Mesendoderm (in vitro differentiated cells): ENCODE measurements around the gene PLPPR3.

Experiments used
- DNase-seq: peaks from one replicate; pipeline ENCODE4 v3.0.0; 2013
- H2AK5ac ChIP-seq: 2 replicates; pipeline ENCODE4 v1.6.1; 2013; ENCODE audit warnings: low read length, inconsistent platforms
- H2BK120ac ChIP-seq: 2 replicates; pipeline ENCODE4 v1.6.1; 2013; ENCODE audit warnings: low read depth, mild to moderate bottlenecking, low read length, moderate library complexity, mixed read lengths
- H2BK15ac ChIP-seq: replicated peaks from 2 replicates; pipeline ENCODE4 v1.6.1; 2013; ENCODE audit warnings: low read depth, mild to moderate bottlenecking, moderate library complexity
- H2BK5ac ChIP-seq: 2 replicates; pipeline ENCODE4 v1.6.1; 2013; ENCODE audit warnings: low read length, inconsistent platforms
- H3K18ac ChIP-seq: 2 replicates; pipeline ENCODE4 v1.6.1; 2013; ENCODE audit warnings: mild to moderate bottlenecking, low read length, mixed read lengths
- H3K23ac ChIP-seq: one replicate; pipeline ENCODE4 v1.6.1; 2013; ENCODE audit warnings: low read length
- H3K27ac ChIP-seq: 2 replicates; pipeline ENCODE4 v1.5.1; 2013; ENCODE audit warnings: low read depth, mild to moderate bottlenecking, inconsistent platforms, low read length, moderate library complexity
- H3K27me3 ChIP-seq: 2 replicates; pipeline ENCODE4 v1.6.1; 2013; ENCODE audit warnings: low read length, control low read depth, mild to moderate bottlenecking, inconsistent platforms; ENCODE audit not compliant: insufficient read depth, poor library complexity
- H3K36me3 ChIP-seq: 2 replicates; pipeline ENCODE4 v1.6.1; 2013; ENCODE audit warnings: low read length, inconsistent platforms; ENCODE audit not compliant: control insufficient read depth, insufficient read depth
- H3K4ac ChIP-seq: one replicate; pipeline ENCODE4 v1.6.1; 2013; ENCODE audit warnings: low read depth, mild to moderate bottlenecking, low read length, moderate library complexity
- H3K4me1 ChIP-seq: 2 replicates; pipeline ENCODE4 v1.6.1; 2013; ENCODE audit warnings: low read depth, low read length, inconsistent platforms; ENCODE audit not compliant: control insufficient read depth
- H3K4me2 ChIP-seq: 2 replicates; pipeline ENCODE4 v1.6.1; 2013; ENCODE audit warnings: low read length
- H3K4me3 ChIP-seq: 2 replicates; pipeline ENCODE4 v1.5.1; 2013; ENCODE audit warnings: mild to moderate bottlenecking, low read length
- H3K56ac ChIP-seq: one replicate; pipeline ENCODE4 v1.6.1; 2013; ENCODE audit warnings: low read length
- H3K79me1 ChIP-seq: 2 replicates; pipeline ENCODE4 v1.6.1; 2013; ENCODE audit warnings: low read length, inconsistent platforms
- H3K79me2 ChIP-seq: 2 replicates; pipeline ENCODE4 v1.6.1; 2013; ENCODE audit warnings: mild to moderate bottlenecking, low read length; ENCODE audit not compliant: control insufficient read depth, insufficient read depth
- H3K9ac ChIP-seq: 2 replicates; pipeline ENCODE4 v1.6.1; 2013; ENCODE audit warnings: low read length, inconsistent platforms
- H4K5ac ChIP-seq: one replicate; pipeline ENCODE4 v1.6.1; 2013; ENCODE audit warnings: low read length
- H4K8ac ChIP-seq: one replicate; pipeline ENCODE4 v1.6.1; 2013; ENCODE audit warnings: low read depth, mild to moderate bottlenecking, control low read depth, low read length, moderate library complexity
- WGBS: extraction: QIAGEN DNeasy Blood & Tissue Kit; methylation state at CpG from one replicate; pipeline ENCODE4 v1.1.7; 2013; ENCODE audit warnings: low lambda C conversion rate, missing lambda C conversion rate; ENCODE audit not compliant: insufficient coverage; ENCODE audit errors: extremely low coverage; 5-methylcytosine and 5-hydroxymethylcytosine counted together

PLPPR3 gene

GRCh38 chr19:810077-810855, 11.5 kb downstream of the PLPPR3 start:
- no peaks in the 10 kb centered on the region for H3K4me1 ChIP-seq
- no peak overlapping the region for H2AK5ac ChIP-seq
- no peak overlapping the region for H2BK5ac ChIP-seq
- H4K5ac ChIP-seq = no peak overlapping the region
- no peak overlapping the region for H3K4ac ChIP-seq
- no peak overlapping the region for H3K4me2 ChIP-seq
- H3K27ac ChIP-seq = no peak overlapping the region
- H3K79me1 ChIP-seq = peaks cover 13% of the 10 kb centered on the region
- DNase-seq = no peak
- no CpG with 5 or more reads among the region's 30 CpGs for WGBS
- no peak overlapping the region for H3K4me3 ChIP-seq
- H3K79me2 ChIP-seq = peaks cover 25% of the 10 kb centered on the region
- no peak overlapping the region for H3K18ac ChIP-seq
- H3K56ac ChIP-seq = no peak overlapping the region
- H2BK120ac ChIP-seq = no peak overlapping the region
- no peaks in the 10 kb centered on the region for H3K27me3 ChIP-seq
- no peak overlapping the region for H2BK15ac ChIP-seq
- peaks cover 39% of the 10 kb centered on the region for H3K36me3 ChIP-seq
- no peak overlapping the region for H4K8ac ChIP-seq
- H3K9ac ChIP-seq = no peak overlapping the region
- no peak overlapping the region for H3K23ac ChIP-seq

DNA sequence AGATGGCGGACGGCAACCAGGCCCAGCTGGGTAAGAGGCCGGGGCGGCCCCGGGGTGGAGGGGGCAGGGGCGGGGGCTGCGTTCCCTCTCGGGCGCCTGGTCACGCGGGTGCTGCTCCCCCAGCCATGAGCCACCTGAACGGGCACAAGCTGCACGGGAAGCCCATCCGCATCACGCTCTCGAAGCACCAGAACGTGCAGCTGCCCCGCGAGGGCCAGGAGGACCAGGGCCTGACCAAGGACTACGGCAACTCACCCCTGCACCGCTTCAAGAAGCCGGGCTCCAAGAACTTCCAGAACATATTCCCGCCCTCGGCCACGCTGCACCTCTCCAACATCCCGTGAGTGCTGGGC, 13.4 kb downstream of the PLPPR3 start:
- no CpG with 5 or more reads among the region's 26 CpGs for WGBS
- H3K18ac ChIP-seq = no peak overlapping the region
- no peak overlapping the region for H2BK5ac ChIP-seq

DNA sequence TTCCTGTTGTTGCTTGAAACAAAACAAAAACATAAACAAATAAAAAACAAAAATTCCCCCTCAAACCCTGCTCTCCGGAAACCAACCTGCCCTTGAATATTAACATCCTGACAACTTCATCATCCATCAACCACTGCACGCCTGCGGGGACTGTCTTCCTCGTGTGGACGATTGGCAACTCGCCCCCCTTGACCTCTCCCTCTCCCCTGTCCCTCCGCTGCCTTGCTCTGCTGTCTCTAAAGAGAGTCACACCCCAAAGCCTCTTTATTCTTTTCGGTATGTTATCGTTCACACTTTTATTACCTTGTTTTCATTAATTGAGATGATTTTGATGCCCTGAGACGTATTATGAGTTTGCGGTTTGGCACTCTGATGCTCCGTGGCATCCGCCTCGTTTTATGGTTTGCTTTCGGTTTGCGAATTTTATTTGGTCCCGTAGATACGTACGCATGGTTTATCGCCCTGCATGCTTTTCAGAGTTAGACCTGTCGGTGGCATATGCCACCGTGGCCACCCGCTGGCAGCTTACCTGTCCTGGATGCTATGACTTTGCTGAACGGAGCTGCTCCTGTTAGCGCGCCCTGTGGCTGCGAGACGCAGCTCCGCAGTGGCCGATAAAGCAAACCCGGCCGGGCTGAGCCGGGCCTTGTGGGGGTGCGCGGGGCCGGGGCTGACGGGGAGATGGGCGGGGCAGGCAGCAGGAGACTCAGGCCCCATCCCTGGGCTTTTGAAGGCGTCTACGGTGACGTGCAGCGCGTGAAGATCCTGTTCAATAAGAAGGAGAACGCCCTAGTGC, 13.9 kb downstream of the PLPPR3 start:
- H3K56ac ChIP-seq = no peak overlapping the region
- WGBS = 100% methylated on average over 1 of the region's 44 CpGs
- H4K5ac ChIP-seq = no peak overlapping the region
- H3K36me3 ChIP-seq = peaks cover 47% of the 10 kb centered on the region
- no peak overlapping the region for H3K18ac ChIP-seq
- no peak for DNase-seq
- no peak overlapping the region for H2BK5ac ChIP-seq
- no peak overlapping the region for H3K27ac ChIP-seq
- no peak overlapping the region for H3K4ac ChIP-seq
- H3K4me1 ChIP-seq = no peaks in the 10 kb centered on the region
- H3K27me3 ChIP-seq = no peaks in the 10 kb centered on the region
- no peak overlapping the region for H2BK15ac ChIP-seq
- no peak overlapping the region for H3K9ac ChIP-seq
- no peak overlapping the region for H2AK5ac ChIP-seq
- H3K4me2 ChIP-seq = no peak overlapping the region
- no peak overlapping the region for H3K23ac ChIP-seq
- no peak overlapping the region for H4K8ac ChIP-seq
- H3K79me1 ChIP-seq = peaks cover 15% of the 10 kb centered on the region
- no peak overlapping the region for H3K4me3 ChIP-seq
- peaks cover 49% of the 10 kb centered on the region for H3K79me2 ChIP-seq
- H2BK120ac ChIP-seq = no peak overlapping the region

More for the DNA sequence above, 13.4 kb downstream of the PLPPR3 start:
- Histone ChIP-seq H3K23ac (no peak overlapping the region), H3K27me3 (no peaks in the 10 kb centered on the region), H2AK5ac (no peak overlapping the region), H3K9ac (no peak overlapping the region), H3K27ac (no peak overlapping the region), H4K8ac (no peak overlapping the region), H3K36me3 (peaks cover 48% of the 10 kb centered on the region), H4K5ac (no peak overlapping the region), H3K56ac (no peak overlapping the region), H3K79me2 (peaks cover 43% of the 10 kb centered on the region), H2BK120ac (no peak overlapping the region), H3K4me2 (no peak overlapping the region), H3K4me3 (no peak overlapping the region), H2BK15ac (no peak overlapping the region), H3K4me1 (no peaks in the 10 kb centered on the region), H3K4ac (no peak overlapping the region), H3K79me1 (peaks cover 15% of the 10 kb centered on the region)
- DNase-seq = no peak

GRCh38 chr19:806815-807421, 14.8 kb downstream of the PLPPR3 start:
- no peak overlapping the region for H4K8ac ChIP-seq
- WGBS = no CpG with 5 or more reads among the region's 34 CpGs
- no peaks in the 10 kb centered on the region for H3K4me1 ChIP-seq
- H2BK120ac ChIP-seq = no peak overlapping the region
- no peak overlapping the region for H4K5ac ChIP-seq
- H2BK5ac ChIP-seq = no peak overlapping the region
- no peak overlapping the region for H3K23ac ChIP-seq
- no peak overlapping the region for H3K4me3 ChIP-seq
- H2BK15ac ChIP-seq = no peak overlapping the region
- DNase-seq = no peak
- no peak overlapping the region for H3K9ac ChIP-seq
- H3K79me2 ChIP-seq = peaks cover 58% of the 10 kb centered on the region
- no peak overlapping the region for H3K18ac ChIP-seq
- H2AK5ac ChIP-seq = no peak overlapping the region
- no peak overlapping the region for H3K4ac ChIP-seq
- H3K27me3 ChIP-seq = no peaks in the 10 kb centered on the region
- no peak overlapping the region for H3K27ac ChIP-seq
- peaks cover 15% of the 10 kb centered on the region for H3K79me1 ChIP-seq
- H3K56ac ChIP-seq = no peak overlapping the region
- no peak overlapping the region for H3K4me2 ChIP-seq
- peaks cover 47% of the 10 kb centered on the region for H3K36me3 ChIP-seq

GRCh38 chr19:805600-806550, 15.9 kb downstream of the PLPPR3 start:
- Histone ChIP-seq H3K9ac (no peak overlapping the region), H3K23ac (no peak overlapping the region), H3K4me2 (no peak overlapping the region), H3K79me1 (peaks cover 15% of the 10 kb centered on the region), H3K56ac (no peak overlapping the region), H4K8ac (no peak overlapping the region), H4K5ac (no peak overlapping the region), H3K18ac (no peak overlapping the region), H2BK15ac (no peak overlapping the region), H2BK120ac (no peak overlapping the region), H3K36me3 (peaks cover 47% of the 10 kb centered on the region), H3K27me3 (no peaks in the 10 kb centered on the region), H3K79me2 (peaks cover 69% of the 10 kb centered on the region), H2AK5ac (no peak overlapping the region), H3K4me1 (no peaks in the 10 kb centered on the region), H3K4me3 (no peak overlapping the region), H2BK5ac (no peak overlapping the region), H3K4ac (no peak overlapping the region), H3K27ac (no peak overlapping the region)
- no peak for DNase-seq
- no CpG with 5 or more reads among the region's 93 CpGs for WGBS
